Caco-2 (cell line): Measurements from ENCODE around the gene LMAN1L. TPM values are rescaled to one million over a fixed set of nuclear protein-coding genes. Genes with fewer than 3 reads are reported as not detected.

Source experiments
- microRNA-seq: library from miRNA; unstranded; fragments of <30 nt; microRNA quantifications from one replicate; pipeline ENCODE4 v1.2.0, GENCODE V29; 2022
- total RNA-seq: library from RNA; stranded (reverse); gene quantifications from 2 replicates; pipeline ENCODE4 v1.2.3, GENCODE V29; 2022

LMAN1L gene
- total RNA-seq, 1 experiment from 2014 or later, result not detected

Small RNA genes within 50 kb of the gene (microRNA-seq; reads per million reads assigned to microRNA genes)
- not detected for gene MIR4513
- gene MIR6882, result not detected

Other genes starting within 250 kb of the LMAN1L start
- 49.4 and 54.5 TPM in 2 replicates for gene CLK3, start 197.0 kb upstream of the LMAN1L start, total RNA-seq
- gene EDC3, start 116.8 kb upstream of the LMAN1L start, total RNA-seq, result 50.9 and 62.0 TPM in 2 replicates
- 55.5 and 73.8 TPM in 2 replicates for gene CYP1A1, start 87.3 kb upstream of the LMAN1L start, total RNA-seq
- gene CYP1A2, start 64.0 kb upstream of the LMAN1L start, total RNA-seq, result not detected in 2 replicates
- gene CSK, start 30.8 kb upstream of the LMAN1L start, total RNA-seq, result 62.7 and 62.8 TPM in 2 replicates
- not detected in 2 replicates for gene CPLX3, start 13.8 kb downstream of the LMAN1L start, total RNA-seq
- 28.2 and 33.4 TPM in 2 replicates for gene ULK3, start 30.3 kb downstream of the LMAN1L start, total RNA-seq
- gene SCAMP2, start 60.5 kb downstream of the LMAN1L start, total RNA-seq, result 97.4 and 98.5 TPM in 2 replicates
- 29.1 and 32.0 TPM in 2 replicates for gene MPI, start 77.2 kb downstream of the LMAN1L start, total RNA-seq
- 73.7 and 75.4 TPM in 2 replicates for gene FAM219B, start 94.0 kb downstream of the LMAN1L start, total RNA-seq
- gene COX5A, start 125.2 kb downstream of the LMAN1L start, total RNA-seq, result 306 and 318 TPM in 2 replicates
- gene RPP25, start 143.9 kb downstream of the LMAN1L start, total RNA-seq, result 30.1 and 35.3 TPM in 2 replicates
- gene SCAMP5, start 182.7 kb downstream of the LMAN1L start, total RNA-seq, result 9.2 and 11.8 TPM in 2 replicates
- gene PPCDC, start 210.8 kb downstream of the LMAN1L start, total RNA-seq, result 14.7 and 18.1 TPM in 2 replicates